Fibroblast of the conjunctiva (primary cell): ENCODE data around the gene BDKRB2.

Experiments
- DNase-seq: peaks from one replicate; pipeline ENCODE4 v3.0.0-alpha.2; 2010; ENCODE audit warnings: low read depth

BDKRB2 gene

DNA sequence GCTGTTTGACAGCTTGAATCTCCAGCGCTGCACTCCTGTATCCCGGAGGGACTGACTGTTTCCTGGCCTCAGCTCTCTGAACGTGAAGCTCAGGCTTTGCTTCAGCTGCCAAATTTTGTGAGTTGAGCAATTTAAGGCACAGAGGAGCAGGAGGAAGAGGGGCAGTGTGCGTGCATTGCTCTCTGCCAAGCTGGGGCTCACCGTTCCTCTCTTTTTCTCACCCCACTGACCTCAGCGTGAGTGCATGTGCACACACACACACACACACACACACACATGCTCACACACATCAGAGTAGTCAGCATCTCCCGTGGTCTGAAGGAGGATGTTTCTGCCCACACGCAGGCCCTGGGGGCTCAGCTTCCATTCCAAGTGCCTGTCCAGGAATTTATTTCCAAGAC is 27.8 kb upstream of the BDKRB2 start:
- peak; percentile 88 for DNase-seq

DNA sequence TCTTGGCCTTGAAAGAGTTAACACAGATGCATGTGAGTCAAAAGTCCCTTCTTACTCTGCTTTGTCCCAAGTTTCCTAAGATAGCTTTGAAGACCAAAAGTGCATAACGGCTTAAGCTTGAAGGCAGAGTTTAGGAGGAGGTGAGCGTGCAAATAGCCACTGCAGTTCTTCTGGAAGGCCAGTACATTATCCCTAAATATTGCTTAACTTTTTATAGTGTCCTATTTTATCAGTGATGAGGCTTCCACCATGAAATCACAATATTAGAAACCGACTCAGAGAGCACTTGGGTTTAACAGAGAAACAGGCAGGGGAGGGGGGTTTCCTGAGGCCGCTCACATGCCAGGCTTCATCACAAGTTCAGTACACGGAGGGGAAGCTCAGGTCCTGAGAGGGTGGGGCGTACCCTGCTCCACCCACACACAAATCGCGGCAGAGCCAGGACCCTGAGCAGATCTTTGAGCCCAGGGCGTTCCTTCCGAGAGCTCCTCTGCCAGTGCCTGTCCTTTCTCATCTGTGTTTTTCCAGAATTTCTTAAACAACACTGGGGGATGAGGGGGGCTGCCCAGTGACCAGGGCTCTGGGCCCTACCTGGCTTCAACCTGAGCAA is 26.8 kb upstream of the BDKRB2 start:
- DNase-seq = no peak

DNA sequence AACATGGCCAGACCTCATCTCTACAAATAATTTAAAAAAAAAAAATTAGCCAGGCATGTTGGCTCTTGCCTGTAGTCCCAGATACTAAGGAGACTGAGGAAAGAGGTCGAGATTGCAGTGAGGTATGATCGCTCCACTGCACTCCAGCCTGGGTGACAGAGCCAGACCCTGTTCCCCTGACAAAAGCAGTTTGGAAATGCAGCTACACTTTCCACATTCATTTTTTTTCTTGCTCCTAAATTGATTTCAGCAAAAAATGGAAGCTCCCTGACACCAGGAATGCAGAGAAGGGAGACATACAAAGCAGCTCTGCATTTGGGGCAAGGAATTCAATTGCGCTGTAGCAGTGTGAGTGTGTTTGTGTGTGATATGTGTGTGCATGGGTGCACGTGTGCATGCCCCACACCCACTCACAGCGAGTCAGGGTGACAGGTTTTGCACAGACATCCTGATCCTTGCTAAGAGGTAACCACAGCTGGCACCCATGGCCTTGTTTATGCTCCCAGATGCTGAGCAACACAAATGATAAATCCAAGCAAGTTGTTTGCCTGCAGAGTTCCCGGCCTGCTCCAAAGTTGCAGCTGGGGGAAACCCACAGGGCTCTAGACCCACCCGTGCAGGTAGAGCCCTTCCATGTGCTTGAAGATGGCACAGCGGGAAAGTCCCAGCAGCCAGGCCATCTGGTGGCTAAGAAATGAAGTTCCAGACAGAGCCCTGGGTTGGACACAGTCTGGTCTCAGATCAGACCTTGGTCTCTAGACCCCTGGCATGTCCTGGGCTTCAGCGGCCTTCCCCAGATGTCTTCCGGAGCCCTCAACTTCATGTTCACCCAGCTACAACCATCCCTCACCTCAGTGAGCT is 25.9 kb upstream of the BDKRB2 start:
- DNase-seq = no peak

DNA sequence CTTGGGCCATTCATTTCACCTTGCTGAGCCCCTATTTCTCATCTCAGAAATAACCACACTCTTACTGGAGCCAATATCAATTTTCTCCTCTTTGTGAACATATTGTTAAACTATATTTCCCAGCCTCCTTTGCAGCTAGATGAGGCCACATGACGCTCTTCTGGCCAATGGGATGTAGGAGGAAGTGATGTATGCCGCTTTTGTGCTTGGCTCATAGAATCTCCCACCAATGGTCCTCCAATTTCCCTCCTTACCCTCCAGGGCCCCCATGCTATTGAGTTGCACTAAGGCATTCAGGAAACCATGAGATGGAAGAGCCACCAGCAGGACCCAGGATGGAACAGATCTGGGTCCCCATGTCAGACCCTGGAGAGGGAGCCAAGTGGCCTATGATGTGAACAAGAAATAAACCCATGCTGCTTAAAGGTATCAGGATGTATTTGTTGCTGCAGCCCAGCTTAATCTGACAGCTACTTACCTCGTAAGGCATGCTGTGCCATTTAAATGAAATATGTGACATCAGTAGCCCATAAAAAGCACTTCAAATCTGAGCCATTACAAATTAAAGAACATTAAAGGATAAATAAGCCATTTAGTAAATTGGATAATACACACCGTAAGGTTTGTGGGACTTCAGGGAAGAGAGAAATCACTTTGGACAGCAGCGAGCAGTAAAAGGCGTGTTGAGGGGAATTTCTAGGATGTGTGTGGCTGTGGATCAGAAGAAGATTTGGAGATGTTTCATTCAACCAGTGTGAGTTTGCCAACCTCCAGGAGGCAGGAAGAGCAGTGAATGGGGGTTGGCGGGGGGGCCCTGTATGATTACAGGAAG is 24.4 kb upstream of the BDKRB2 start:
- DNase-seq = no peak

DNA sequence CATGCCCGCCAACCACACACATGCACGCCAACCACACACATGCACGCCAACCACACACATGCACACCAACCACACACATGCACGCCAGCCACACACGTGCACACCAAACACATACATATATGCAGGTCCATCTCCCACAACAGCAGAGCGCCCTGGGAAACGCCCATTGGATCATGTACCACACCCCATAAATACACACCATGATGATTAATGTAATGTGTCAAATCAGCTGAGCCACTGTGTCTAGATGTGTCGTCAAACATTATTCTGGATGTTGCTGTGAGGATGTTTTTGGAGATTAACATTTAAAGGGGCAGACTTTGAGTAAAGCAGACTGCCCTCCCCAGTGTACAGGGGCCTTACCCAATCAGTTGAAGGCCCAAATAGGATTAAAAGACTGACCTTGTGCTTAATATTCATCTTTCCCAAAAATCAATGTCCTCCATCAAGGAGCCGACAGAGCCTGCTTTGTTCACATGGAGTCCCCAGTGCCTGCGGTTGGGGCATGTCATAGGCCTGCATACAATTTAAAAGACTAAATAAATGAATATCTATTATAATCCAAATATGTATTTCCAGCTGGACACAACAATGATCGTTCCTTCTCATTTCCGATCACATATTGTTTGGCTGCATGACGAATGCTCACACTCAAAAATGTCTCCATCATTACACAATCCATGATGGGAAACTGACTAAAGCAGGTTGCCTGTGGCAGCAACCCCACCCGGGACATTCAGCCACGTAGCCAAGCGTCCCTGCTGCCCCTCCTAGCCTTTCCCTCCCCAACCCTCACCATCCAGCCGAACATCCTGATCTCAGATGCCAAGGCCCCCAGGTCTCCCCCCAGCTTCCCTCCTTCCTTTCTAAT is 23.2 kb upstream of the BDKRB2 start:
- no peak for DNase-seq

DNA sequence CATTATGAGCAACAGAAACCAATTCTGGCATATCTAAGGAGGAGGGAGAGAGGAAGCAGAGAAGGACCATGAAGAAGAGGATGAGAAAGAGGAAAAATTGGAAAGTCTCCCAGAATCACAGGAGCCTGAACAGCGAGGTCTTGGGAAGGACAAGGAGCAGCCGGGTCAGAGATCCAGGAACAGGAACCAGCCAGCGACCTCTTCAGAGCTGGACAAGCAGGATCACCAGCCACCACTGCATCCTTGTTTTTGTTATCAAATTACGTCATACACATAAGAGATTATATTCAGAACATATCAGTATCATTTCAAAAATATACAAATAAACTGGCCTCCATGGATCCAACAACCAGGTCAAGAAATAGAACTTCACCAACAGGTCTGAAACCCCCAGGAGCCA is 22.1 kb upstream of the BDKRB2 start:
- no peak for DNase-seq

DNA sequence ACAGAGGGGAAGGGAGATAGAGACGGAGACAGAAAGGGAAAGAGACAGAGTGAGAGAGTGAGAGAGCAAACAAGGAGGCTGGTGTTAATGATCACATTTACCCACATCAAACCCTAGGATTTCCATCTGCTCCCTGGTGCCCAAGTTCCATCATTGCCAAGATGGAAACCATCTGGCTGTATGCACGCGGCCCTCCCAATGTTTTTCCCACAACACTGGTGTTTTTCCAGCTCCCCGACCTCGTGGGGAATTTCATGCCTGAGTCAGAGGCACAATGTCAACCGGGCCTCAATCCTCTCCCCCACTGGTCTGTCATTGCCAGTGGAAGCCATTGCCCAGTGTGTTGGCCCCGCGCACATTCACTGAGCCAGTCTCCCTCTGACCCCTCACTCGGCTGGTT is 19.9 kb upstream of the BDKRB2 start:
- no peak for DNase-seq

DNA sequence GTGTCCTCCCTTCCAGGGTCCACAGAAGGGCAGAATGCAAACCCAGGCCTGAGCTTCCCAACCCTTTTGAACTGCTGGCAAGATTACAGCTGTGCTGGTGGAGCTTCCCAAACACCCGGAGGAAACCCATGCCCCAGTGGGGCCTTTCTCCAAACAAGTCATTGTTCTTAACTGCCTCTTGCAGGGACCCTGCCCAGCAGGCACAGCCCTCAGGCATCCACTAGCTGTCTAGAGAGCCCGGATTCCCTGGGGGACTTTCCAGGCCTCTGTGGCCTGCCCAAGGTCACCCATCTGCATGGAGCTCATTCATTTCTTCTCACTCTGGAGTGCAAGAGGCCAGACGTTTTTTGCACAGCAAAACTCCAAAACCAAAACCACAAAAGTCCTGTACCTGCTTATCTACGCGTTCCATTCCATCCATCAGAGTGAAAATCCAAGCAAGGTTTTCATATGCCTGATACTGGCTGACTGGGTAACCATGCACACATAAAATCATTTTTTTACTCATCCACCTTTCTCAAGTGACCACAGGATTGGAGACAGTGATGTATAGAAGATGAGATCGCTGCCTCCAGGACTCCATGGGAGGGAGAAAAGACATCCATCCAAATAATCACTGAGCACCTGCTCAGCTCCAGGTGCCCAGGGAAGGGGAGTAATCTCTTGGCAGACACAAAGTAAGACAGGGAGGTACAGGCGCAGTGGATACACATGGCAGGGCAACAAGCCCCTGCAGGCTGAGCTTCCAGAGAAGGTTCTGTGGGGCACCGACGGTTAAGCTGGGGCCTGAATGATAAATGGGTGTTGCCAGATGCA is 17.2 kb upstream of the BDKRB2 start:
- DNase-seq = no peak

DNA sequence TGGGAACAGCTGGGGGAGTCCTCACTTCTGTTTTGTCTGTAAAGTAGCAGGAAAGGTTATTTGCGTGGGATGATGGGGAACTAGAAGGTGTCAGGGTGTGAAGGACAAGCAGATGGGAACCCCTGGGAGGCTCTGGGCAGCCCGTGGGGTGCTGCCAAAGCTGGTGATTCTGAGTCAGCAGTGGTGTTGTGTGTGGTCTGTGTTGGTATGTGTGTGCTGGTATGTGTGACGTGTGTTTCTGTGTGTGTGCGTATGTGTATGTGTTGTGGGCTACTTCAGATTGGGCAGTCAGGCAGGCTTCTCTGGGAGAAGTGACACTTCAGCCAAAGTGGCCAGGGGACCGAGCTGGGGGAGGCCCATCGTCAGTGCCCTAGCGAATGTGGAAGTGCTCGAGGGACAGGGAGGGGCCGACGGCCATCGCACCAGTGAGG is 15.3 kb upstream of the BDKRB2 start:
- DNase-seq = peak; percentile 22

DNA sequence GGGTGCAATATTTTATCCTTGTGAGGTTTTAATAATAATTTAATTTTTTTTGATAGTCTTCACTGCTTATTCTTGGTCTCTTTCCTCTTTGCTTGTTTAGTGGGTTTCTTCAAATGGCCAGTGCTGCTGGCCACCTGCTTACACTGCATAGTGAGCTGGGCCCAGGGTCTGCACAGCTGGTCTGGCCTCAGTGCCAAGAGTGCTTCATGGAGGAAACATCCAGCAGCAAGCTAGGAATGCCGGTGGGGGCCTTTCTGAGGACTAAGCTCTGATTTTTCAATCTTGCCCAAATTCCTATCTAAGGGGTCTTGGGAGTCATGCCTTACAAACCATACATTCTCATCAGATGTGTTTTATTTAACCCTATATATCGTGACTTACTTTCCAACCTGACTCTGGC is 13.3 kb upstream of the BDKRB2 start:
- no peak for DNase-seq

DNA sequence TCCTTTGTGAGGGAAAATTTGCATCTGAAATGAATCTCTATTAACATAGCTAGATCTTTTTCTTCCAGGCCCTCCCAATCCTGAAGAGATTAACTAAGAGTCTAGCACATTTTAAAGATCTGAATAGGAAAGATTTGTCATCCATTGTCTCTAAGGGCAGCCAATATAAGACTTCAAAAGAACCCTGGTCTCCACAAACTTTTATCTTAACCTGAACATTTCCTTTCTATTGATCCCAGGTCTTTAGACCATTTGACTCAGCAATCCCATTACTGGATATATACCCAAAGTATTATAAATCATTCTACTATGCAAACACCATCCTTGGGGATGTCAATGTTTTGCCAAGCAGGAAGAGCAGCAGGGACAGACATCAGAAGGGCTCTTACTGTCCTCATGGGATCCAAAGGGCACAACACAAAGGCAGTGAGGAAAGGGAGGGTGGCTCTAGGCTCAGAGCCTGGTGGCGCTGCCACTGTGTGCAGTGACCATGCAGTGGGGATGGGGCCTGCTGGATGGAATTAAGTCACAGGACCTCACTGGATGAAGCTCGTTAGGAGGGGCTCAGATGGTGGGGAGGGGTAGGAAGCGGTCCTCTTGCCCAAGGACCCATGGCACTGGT is 12.7 kb upstream of the BDKRB2 start:
- no peak for DNase-seq

DNA sequence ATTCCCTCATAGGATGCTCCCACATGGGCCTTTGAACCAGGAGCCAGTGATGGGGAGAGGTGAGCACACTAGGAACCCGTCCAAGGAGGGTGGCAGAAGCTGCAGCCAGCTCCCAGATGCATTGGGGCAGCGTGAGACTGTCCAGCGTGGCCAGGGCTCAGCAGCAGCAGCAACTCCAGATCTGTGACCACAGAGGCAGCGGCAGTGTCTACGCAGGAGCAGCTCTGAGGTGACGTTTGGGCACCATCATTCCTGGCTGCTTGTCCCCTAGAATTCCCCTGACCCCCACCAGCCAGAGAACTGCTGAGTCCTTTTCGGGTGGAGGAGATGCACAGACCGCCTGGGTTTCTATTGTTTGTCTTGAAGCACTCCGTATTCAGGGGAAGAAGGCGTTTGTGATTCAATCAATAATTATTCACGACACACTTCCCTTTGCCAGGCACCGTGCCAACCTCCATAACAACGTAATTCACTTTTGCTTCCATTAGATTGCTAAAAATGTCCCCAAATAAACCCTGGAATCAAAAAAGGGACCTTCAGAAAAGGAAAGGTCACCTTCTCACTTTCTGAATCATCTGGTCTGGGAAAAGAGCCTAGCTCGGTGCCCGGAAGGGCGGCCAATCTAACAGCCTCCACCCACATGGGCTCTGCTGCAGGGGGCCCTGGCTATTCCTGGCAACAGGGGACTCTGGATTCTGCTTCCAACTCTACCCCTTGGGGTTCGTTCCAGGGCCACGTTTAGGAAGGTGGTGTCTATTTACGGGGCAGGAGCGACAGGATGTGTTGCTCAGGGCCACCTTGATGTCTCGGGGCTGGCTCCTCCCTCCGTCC is 11.4 kb upstream of the BDKRB2 start:
- no peak for DNase-seq

DNA sequence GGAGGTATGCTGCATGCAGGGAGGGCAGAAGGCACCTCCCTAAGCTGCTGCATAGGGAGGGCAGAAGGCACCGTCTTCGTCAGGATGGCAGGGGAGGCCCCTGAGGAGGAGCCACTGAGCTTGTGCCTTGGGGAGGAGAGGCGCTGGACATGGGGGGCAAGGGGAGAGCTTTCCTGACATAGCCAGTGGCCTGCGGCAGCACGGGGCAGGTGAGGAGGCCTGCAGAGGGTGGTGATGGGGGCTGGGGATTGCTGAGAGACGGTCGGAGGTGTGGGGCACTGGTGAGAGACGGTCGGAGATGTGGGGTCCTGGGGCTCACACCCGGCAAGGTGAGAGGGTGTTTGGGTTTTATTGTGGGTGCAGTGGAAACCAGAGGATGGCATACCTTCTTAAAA is 10.4 kb upstream of the BDKRB2 start:
- no peak for DNase-seq

DNA sequence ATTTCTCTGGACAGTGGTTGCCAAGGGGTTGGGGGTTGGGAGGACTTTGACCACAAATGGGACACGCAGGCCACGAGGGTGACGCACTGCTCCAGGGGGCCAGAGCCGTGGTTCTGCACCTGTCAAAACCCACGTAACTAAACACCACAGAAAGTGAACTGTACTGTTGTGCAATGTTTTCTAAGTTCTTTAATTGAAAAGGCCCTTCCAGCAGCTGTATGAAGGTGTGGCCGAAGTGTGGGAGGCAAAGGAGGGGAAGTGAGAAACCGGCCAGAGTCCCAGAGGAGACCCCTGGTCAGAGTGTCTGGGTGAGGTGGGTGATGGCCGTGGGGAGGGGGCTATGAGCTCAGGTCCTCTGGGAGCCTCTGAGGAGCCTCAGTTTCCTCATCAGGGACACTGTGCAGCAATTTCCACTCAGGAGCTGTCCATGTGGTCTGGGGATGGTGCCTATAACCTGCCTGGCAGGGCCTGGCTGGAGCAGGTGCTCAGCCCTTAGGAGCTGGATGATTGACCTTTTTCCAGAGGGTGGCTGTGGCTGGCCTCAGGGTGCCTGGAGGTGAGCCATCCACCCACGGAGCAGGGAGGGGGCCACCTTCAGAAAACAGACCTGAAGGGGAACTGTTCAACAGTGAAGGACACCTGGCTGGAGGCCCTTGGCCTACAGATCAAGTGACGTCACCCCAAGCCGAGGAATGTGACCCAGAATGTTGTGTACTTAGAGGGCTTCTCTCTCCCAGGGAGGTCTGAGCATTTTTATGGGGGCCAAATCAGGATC is 9.8 kb upstream of the BDKRB2 start:
- no peak for DNase-seq

DNA sequence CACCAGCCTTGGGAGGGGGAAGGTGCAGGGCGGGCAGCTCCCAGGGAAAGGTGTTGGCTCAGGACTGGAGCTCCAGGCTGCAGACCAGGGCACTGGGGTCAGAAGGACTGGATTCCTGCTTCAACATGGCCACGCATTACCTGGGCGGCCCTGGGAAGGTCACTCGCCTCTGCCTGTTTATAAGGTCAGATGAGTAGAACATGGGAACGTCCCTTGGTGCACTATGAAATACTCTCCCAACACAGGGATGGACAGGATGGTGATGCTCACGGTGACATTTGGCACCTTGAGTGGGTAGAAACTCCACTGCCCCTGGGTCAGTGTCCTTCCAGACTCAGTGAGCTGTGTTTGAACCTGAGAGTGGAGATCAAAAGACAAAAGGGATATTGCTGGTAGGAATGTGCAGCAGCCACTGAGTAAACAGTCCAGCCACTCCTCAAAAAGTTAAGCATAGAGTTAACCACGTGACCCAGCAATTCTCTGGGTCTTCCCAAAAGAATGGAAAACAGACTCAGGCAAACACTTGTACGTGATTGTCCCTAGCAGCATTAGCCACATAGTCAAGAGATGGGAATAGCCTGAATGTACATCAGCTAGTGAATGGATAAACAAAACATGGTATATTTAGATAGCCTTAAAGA is 9.1 kb upstream of the BDKRB2 start:
- DNase-seq = no peak

DNA sequence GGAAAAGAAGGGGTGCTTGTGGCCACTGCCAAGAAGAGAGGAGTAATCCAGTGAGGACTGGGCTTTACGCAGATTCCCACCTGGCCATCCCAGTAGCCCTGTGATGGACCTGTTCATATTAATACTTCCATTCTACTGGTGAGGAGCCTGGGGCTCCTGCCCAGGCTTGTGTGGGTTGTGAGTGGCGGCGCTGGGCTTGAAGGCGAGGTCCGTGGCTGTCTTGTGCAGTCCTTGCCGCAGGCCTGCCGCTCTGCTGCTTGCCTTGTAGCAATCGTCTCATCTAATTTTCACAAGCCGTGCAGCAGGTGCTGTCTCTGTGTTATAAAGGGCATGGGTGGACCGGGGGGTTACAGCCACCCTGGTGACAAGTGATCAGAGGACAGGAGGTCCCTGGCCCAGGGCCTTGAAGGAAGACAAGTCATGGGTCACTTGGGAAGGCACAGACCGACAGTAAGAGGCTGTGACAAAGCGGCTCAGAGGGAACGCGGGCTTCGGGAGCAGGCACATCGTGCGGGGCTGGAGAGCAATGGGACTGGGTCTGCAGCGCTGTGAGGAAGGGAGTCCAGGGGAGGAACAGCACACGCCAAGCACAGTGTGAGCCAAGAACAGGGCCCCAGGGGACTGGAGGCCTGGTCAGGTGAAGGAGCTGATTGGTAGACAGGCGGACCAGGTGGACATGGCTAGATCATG is 7.3 kb upstream of the BDKRB2 start:
- no peak for DNase-seq

DNA sequence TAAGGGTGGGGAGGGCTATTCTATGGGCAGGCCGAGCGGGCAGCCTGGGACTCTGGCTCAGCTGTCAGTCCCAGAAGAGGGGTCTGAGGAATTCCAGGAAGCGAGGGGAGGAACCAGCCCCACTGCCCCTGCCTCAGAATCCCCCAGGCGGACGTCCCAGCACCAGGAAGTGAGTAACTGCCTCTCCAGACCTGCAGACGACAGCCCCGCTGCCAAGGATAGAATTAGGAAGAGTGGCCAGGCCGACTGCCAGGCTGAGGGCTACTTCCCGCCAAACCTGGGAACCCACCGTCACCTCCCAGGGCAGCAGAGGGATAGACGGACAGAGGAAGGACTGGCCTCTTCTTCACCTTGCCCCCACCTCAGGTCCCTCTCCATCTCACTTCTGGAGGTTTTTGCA is 6.7 kb upstream of the BDKRB2 start:
- DNase-seq = no peak
